NCI-H1930 (cell line): Measurements from ENCODE around the gene LRRC15.

Experiments used
- DNase-seq, 2 experiments: peaks; one replicate each; lab custom pipeline; 2025; lab: John Stamatoyannopoulos, UW

LRRC15 gene

DNA sequence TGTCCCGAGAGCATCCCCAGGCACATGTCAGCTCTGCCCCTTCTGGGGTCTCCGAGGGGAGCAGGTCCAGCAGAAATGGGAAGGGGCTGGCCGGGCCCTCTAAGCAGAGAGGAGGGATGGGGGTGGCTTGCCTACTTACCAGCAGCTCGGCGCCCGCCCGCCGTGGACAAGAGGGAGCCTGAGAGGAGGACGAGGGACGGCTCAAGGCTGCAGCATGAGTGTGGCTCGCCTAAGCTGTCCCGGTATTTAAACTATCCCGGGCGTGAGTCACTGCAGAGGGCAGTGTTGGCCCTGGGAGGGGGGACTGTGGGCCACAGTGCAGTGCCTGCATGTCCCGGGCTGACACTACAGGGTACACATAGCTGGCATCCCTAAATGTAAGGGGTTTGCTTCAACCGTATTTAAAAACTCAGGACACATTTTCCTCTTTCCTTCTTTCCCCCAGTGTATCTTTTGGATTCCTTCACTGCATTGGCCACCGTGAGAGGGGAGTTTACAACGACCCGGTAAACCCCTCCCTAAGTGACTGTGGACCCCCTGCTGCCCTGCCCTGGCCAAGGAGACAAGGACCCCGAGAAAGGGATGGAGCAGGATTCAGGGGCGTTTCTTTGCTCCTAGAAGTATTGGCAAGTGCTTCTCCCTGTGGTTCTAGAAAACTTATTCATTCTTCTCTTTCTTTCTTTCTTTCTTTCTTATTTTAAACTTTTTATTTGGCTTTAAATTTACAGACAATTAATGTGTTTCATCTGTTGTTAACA is at the start of gene LRRC15:
LRRC15 (minus strand) TSS at position 222 of the 758 bp plus-strand sequence. CDS start 8,700 bp downstream, outside the sequence.
- no peak for DNase-seq

GRCh38 chr3:194418671-194419070 is 49.1 kb upstream of the LRRC15 start:
- DNase-seq, result no peak

- no peak for DNase-seq
Measured at GRCh38 chr3:194407423-194407822, 37.9 kb upstream of the LRRC15 start.

DNA sequence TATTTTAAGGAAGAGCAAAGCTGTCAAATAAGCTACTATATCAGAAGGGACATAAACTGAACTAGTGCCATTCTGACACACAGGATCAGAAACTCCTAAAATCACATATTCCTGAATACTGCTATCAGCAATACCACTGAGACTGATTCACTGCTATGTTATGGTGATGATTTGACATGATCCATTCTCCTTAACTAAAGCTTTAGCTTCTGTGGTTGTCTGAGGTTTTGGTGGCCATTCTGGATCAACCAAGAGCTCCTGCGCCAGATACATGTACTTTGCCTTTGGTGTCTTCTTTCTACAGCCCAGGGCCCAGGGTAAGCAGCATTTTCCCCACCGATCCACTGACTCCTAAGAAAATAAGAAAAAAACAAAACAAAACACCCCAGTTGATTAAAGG is 36.2 kb upstream of the LRRC15 start:
- no peak for DNase-seq

- peak; percentile 11 to 40 for DNase-seq
Measured at GRCh38 chr3:194404365-194405140, 35.0 kb upstream of the LRRC15 start.

DNA sequence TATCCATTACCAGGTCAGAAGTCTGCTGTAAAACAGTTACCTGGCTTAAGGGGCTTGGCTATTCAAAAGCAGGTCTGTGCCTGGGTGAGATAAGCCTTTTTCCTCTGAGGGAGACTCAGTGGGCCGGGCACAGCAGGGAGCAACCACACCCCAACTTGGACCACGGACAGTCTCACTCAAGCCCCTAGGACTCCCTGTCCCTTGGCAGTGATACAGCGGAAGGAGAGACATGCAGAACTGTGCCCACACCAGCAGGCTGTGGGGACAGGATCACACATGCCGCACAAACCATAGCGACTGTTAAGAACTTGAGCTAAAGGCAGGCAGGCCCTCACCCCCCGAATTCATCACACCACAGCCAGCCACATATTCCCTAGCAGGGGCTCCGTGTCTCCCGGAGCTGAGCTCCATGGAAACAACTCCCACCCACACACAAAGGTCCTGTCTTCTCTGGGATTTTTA is 32.4 kb upstream of the LRRC15 start:
- DNase-seq, result no peak

DNA sequence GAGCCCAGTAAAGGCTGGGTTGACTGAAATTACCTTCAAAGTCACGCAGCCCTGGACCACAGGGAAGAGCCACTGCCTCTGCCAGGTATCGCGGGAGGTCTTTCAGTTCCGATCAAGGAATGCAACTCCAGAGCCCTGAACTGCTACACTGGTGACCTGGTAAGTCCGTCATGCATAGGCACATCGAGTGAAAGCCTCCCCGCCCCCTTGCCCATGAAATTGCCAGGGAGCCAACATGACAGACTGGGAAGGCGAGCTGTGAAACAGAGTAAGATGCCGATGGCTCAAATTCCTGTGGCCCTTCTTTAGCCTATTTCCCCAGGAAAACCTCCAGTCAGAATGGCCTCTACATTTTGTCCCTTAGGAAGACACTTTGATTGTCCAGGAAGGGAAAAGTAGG is 31.8 kb upstream of the LRRC15 start:
- DNase-seq, result no peak

DNA sequence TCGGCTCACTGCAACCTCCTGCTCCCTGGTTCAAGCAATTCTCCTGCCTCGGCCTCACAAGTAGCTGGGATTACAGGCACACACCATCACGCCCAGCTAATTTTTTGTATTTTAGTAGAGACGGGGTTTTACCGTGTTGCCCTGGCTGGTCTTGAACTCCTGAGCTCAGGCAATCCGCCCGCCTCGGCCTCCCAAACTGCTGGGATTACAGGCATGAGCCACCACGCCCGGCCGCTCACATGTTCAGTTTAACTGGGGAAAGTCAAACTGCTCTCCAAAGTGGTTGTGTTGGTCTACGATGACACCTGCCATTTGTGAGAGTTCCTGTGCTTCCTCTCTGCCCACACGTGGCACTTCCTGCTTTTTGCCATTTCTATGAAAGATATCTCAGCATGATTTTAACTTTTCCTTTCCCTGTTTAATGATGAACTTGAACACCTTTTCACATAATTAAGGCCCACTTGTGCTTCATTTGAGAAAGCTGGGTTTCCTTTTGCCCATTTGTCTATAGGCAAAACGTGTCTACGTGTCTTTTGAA is 30.4 kb upstream of the LRRC15 start:
- DNase-seq, result no peak

DNA sequence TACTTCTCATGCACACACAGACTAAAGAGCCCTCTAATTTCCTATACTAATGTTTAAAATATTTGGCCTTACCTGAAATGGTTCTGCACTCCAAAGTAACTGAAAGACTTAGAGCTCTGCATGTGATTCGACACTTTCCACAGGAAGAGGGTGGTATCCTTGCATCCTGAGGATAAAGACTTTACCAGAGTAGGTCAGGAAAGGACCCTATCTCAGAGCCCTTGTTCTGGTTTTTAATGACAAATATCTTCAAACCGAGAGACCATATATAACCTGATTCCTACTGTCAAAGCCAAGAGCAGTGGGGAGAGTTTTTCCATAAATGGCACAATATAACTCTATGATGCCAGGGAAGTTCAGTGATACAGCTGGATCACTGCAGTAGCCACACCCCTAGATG is 29.6 kb upstream of the LRRC15 start, which contains the start of gene GP5:
GP5 (minus strand) TSS at position 101 of the 400 bp plus-strand sequence. CDS start 984 bp downstream, outside the sequence.
- DNase-seq, result no peak

- DNase-seq, result no peak
Measured at GRCh38 chr3:194397757-194398312, 28.3 kb upstream of the LRRC15 start.

GRCh38 chr3:194396859-194397756 is 27.6 kb upstream of the LRRC15 start:
- no peak for DNase-seq

GRCh38 chr3:194396539-194396858 is 27.0 kb upstream of the LRRC15 start:
- no peak for DNase-seq

GRCh38 chr3:194395778-194396538 is 26.4 kb upstream of the LRRC15 start:
- DNase-seq, result no peak

DNA sequence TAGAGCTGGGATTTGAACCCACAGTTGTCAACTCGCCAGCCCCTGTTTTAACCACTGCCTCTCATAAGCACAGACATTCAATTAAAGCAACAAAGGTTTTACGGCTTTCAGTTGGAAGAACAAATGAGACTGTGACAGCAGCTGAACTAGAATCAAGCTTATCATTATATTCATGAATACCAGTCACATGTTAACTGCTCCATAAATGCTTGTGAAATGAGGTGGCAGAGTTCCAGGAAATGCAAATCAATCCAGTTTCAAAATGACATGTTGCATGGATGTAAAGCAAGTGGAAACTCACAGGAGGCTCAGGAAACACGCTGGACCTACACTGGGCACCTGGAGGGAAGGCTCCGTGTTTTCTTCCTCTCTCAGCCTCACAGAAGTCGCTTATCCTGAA is 25.7 kb upstream of the LRRC15 start:
- no peak for DNase-seq

GRCh38 chr3:194392576-194392975 is 23.0 kb upstream of the LRRC15 start:
- DNase-seq, result no peak

- DNase-seq, result no peak
Measured at GRCh38 chr3:194390835-194391234, 21.3 kb upstream of the LRRC15 start.

GRCh38 chr3:194389269-194389668 is 19.7 kb upstream of the LRRC15 start:
- no peak for DNase-seq

- DNase-seq, result no peak
Measured at GRCh38 chr3:194387926-194388418, 18.4 kb upstream of the LRRC15 start.

DNA sequence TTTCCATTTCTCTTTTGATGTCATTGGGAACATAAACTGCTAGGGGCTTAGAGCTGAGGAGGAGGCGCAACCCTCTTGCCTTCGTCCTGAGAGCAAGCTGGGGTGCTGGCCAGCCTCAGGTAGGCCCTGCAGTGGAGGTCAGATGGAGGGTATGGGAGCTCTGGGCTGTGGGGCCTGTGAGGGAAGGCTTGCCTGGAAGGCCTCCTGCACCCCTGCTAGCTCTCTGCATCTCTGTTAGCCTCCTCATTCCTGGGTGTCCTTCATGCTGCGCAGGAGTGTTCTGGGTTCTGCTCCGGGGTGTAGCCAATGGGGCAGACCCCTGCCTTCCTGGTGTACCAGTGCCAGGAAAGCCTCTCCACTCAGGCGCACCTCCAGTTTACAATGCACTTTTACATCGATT is 17.7 kb upstream of the LRRC15 start:
- DNase-seq, result no peak

- DNase-seq, result peak in 1 of 2 experiments; percentile 5
Measured at GRCh38 chr3:194386648-194387047, 17.1 kb upstream of the LRRC15 start.

GRCh38 chr3:194386066-194386465 is 16.5 kb upstream of the LRRC15 start:
- no peak for DNase-seq
